Nephron progenitor cell (in vitro differentiated cells): Measurements from ENCODE around the gene POLRMT.
A peak's percentile ranks its signal among the peaks of the same experiment; 100 is the strongest.

Experiments used
- DNase-seq: peaks from one replicate; pipeline ENCODE4 v3.0.0; 2021
- H3K27ac Mint-ChIP-seq: 2 replicates; pipeline ENCODE4 v1.8.0; 2021; ENCODE audit warnings: mild to moderate bottlenecking, moderate library complexity, mixed read lengths
- H3K27me3 Mint-ChIP-seq: 2 replicates; pipeline ENCODE4 v1.8.0; 2021; ENCODE audit warnings: mild to moderate bottlenecking, low read depth, mixed read lengths; ENCODE audit not compliant: poor library complexity
- H3K36me3 Mint-ChIP-seq: 2 replicates; pipeline ENCODE4 v1.8.0; 2021; ENCODE audit warnings: low read depth, mixed read lengths
- H3K4me1 Mint-ChIP-seq: 2 replicates; pipeline ENCODE4 v1.8.0; 2021; ENCODE audit warnings: mixed read lengths
- H3K4me3 Mint-ChIP-seq: 2 replicates; pipeline ENCODE4 v1.8.0; 2021; ENCODE audit warnings: mild to moderate bottlenecking, moderate library complexity, mixed read lengths
- H3K9me3 Mint-ChIP-seq: 2 replicates; pipeline ENCODE4 v1.8.0; 2021; ENCODE audit warnings: mild to moderate bottlenecking, moderate library complexity, mixed read lengths
- TF ChIP-seq, protein P1 (sequence below): fragments of 200-600 bp; sonication (generic); IDR thresholded peaks from 2 replicates; pipeline ENCODE4 v1.5.0; 2021; ENCODE audit warnings: antibody characterized with exemption

POLRMT gene

DNA sequence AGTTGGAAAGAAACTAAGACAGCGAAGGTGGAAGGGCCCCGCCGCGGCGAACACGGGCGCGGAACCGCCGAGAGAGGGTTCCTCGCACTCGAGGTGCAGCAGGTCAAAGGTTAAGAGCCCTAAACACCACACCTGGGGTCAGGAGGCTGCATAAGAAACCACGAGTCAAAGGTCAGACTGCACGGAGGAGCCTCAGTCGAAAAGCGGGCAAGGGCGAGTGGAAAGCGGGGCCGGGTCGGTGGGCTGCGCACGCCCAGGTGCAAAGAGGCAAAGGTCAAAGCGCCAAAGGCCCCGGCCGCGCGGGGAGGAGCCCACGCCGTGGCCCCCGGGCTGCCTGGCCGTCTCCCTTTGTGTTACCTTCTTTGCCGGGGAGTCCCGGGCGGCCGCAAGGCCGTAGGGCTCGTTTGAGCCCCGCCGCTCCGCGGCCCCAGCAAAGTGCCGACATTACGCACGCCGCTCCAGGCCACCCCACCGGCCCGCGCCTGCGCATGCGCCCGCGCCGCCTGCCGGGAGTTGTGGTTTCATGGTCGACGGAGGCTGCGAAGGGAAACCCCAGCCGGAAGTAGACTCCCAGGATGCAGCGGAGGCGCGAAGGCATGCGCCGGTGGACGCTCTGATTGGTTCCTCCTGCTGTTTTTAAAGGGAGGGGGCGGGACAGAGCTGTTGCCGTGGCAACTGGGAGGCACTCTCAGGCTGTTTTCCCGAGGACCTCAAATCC, at the start of gene POLRMT:
POLRMT (minus strand) TSS at position 470 of the 718 bp plus-strand sequence; CDS start at position 445, 25 bp downstream.
- Mint-ChIP-seq H3K9me3 (peaks cover 4% of the 10 kb centered on the region), H3K27ac (peak within 1 kb of the TSS; percentile 99), H3K4me3 (peak within 1 kb of the TSS; percentile 93), H3K36me3 (peaks cover 24% of the 10 kb centered on the region), H3K4me1 (peaks cover 51% of the 10 kb centered on the region), H3K27me3 (peaks cover 16% of the 10 kb centered on the region)
- TF ChIP-seq, protein P1, sequence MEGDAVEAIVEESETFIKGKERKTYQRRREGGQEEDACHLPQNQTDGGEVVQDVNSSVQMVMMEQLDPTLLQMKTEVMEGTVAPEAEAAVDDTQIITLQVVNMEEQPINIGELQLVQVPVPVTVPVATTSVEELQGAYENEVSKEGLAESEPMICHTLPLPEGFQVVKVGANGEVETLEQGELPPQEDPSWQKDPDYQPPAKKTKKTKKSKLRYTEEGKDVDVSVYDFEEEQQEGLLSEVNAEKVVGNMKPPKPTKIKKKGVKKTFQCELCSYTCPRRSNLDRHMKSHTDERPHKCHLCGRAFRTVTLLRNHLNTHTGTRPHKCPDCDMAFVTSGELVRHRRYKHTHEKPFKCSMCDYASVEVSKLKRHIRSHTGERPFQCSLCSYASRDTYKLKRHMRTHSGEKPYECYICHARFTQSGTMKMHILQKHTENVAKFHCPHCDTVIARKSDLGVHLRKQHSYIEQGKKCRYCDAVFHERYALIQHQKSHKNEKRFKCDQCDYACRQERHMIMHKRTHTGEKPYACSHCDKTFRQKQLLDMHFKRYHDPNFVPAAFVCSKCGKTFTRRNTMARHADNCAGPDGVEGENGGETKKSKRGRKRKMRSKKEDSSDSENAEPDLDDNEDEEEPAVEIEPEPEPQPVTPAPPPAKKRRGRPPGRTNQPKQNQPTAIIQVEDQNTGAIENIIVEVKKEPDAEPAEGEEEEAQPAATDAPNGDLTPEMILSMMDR = no peak
- DNase-seq = peak; percentile 96

- Mint-ChIP-seq H3K27ac (peak overlapping the region; percentile 39), H3K9me3 (no peaks in the 10 kb centered on the region), H3K36me3 (no peaks in the 10 kb centered on the region), H3K27me3 (peaks cover 8% of the 10 kb centered on the region), H3K4me1 (peaks cover 14% of the 10 kb centered on the region), H3K4me3 (no peak overlapping the region)
- TF ChIP-seq, protein P1 = no peak
- DNase-seq = no peak
Measured at GRCh38 chr19:682678-683320, 49.5 kb upstream of the POLRMT start.

DNA sequence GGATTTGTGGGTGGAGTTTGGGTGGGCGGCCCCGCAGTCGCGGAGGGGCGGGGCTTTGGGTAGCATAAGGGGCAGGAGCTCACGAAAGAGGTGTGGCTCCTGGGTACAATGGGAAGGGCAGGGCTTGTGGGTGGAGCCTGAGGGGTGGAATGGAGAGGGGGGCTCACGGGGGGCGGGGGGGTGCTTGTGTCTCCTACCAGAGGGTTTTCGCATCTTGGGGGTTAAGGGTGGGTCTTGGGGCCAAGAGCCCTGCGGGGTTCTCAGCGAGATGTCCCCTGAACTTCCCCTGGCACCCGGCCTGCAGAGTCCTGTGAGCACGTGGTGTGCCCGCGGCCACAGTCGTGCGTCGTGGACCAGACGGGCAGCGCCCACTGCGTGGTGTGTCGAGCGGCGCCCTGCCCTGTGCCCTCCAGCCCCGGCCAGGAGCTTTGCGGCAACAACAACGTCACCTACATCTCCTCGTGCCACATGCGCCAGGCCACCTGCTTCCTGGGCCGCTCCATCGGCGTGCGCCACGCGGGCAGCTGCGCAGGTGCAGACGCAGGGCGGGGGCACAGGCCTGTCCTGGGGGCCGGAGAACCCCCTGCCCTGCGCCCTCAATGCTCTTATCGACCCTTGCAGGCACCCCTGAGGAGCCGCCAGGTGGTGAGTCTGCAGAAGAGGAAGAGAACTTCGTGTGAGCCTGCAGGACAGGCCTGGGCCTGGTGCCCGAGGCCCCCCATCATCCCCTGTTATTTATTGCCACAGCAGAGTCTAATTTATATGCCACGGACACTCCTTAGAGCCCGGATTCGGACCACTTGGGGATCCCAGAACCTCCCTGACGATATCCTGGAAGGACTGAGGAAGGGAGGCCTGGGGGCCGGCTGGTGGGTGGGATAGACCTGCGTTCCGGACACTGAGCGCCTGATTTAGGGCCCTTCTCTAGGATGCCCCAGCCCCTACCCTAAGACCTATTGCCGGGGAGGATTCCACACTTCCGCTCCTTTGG, 48.0 kb upstream of the POLRMT start:
- H3K4me3 Mint-ChIP-seq = peak overlapping the region; percentile 86
- peak; percentile 94 for DNase-seq
- H3K27me3 Mint-ChIP-seq = peaks cover 12% of the 10 kb centered on the region
- no peaks in the 10 kb centered on the region for H3K36me3 Mint-ChIP-seq
- no peak overlapping the region for H3K27ac Mint-ChIP-seq
- no peaks in the 10 kb centered on the region for H3K9me3 Mint-ChIP-seq
- H3K4me1 Mint-ChIP-seq = peaks cover 11% of the 10 kb centered on the region
- TF ChIP-seq, protein P1 = no peak

DNA sequence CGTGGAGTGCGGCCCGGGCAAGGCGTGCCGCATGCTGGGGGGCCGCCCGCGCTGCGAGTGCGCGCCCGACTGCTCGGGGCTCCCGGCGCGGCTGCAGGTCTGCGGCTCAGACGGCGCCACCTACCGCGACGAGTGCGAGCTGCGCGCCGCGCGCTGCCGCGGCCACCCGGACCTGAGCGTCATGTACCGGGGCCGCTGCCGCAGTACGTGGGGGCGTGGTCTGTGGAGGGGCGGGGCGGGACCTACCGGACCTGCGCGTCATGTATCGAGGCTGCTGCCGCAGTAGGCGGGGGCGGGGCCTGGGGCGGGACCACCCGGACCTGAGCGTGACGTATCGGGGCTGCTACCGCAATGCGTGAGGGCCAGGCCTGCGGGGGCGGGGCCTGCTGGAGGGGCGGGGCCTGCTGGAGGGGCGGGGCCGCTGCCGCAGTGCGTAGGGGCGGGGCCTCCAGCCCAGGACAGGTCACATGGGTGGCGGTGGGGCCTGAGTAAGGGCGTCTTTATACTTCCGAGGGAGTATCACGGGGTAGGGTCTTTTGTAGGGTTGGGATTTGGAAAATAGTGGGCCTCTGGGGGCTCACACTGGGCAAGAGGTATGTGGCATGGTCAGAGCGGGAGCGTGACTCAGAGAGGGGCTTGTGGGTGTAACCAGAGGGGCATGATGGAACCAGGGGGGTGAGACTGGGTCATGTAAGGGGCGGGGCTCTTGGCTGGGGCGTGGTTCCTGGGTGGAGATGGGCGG, 47.1 kb upstream of the POLRMT start:
- DNase-seq = peak; percentile 100
- TF ChIP-seq, protein P1 = no peak
- H3K9me3 Mint-ChIP-seq = no peaks in the 10 kb centered on the region
- peak overlapping the region; percentile 98 for H3K27ac Mint-ChIP-seq
- H3K4me3 Mint-ChIP-seq = peak overlapping the region; percentile 86
- peaks cover 15% of the 10 kb centered on the region for H3K27me3 Mint-ChIP-seq
- no peaks in the 10 kb centered on the region for H3K36me3 Mint-ChIP-seq
- H3K4me1 Mint-ChIP-seq = peaks cover 13% of the 10 kb centered on the region
